HG02943 (cell line): ENCODE data around the gene MUTYH.
"Not testable (repeated sequence)": the region's sequence is repeated elsewhere in the genome, so short reads cannot be mapped to it uniquely, and the experiment has no call there.

Source experiments
- ATAC-seq: cut with Tn5 transposase; IDR thresholded peaks from one replicate; pipeline ENCODE4 v1.9.1; 2021; ENCODE audit warnings: mild to moderate bottlenecking, low read depth, moderate library complexity; ENCODE audit not compliant: unreplicated experiment

MUTYH gene

GRCh38 chr1:45325851-45326506, 14.3 kb downstream of the MUTYH start:
- ATAC-seq = no peak

GRCh38 chr1:45322486-45323040, 17.7 kb downstream of the MUTYH start:
- no peak for ATAC-seq

- no peak for ATAC-seq
Measured at GRCh38 chr1:45321444-45321843, 18.8 kb downstream of the MUTYH start.

- no peak for ATAC-seq
Measured at GRCh38 chr1:45319761-45320160, 20.5 kb downstream of the MUTYH start.

GRCh38 chr1:45317166-45317565, 23.1 kb downstream of the MUTYH start:
- ATAC-seq = no peak

DNA sequence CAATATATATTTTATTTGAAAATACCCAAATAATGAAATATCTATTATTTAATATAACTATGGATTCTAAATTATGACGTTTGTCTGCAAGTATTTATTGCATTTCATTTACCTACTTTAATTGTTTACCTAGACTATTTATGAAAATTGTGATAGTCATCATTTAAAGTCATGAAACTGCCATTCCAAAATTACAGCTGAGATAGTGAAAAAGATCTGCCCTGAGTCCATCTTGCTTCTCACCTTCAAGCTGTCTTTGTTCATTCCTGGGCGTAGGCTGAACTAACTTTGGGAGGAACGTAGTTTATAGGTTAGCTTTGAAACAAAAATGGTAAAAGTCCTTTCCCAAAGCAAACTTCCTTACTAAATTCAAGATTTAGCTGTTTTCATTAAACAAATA, 26.0 kb downstream of the MUTYH start:
- ATAC-seq = no peak

- ATAC-seq = no peak
Measured at GRCh38 chr1:45306905-45307304, 33.3 kb downstream of the MUTYH start.

- ATAC-seq = no peak
Measured at GRCh38 chr1:45306319-45306718, 33.9 kb downstream of the MUTYH start.

GRCh38 chr1:45305231-45305630, 35.0 kb downstream of the MUTYH start:
- no peak for ATAC-seq

DNA sequence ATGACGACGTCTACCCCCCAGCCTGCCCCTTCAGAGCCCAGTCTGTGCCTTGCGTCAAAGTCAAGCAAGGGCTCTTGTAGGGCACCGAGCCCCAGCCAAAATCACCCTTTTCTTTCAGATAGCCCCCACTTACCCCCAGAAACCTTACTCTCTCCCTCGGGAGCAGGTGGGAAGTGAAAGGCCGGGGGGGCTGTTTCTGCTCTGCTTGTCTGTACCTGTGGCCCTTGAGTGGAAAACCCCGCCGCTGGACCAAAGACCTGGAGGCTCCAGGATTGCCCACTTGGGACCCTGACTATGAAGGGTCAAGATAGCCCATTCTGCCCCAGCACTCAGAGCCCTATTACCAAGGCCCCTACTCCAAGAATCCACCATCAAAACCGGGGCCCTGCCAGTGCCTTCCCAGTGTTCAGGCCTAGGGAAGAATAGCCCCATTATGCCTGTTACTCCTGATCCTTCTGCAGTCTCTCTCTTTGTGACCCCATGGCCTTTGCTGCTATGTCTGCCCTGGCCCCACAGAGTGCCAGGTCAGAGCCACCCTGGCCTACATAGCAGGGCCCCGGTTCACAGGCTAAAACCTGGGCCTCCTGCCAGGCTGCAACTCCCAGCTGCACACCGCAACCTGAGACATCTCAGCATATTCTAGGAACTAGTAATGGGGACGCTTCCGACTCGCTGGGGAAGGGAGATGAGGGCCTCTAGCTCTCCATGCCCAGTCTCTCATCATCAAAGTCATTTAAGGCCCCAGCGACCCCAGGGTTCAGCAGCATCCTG, 35.7 kb downstream of the MUTYH start:
- ATAC-seq = no peak

GRCh38 chr1:45303520-45304310, 36.5 kb downstream of the MUTYH start:
- peak; percentile 66 for ATAC-seq

- no peak for ATAC-seq
Measured at GRCh38 chr1:45302505-45303150, 37.6 kb downstream of the MUTYH start.

DNA sequence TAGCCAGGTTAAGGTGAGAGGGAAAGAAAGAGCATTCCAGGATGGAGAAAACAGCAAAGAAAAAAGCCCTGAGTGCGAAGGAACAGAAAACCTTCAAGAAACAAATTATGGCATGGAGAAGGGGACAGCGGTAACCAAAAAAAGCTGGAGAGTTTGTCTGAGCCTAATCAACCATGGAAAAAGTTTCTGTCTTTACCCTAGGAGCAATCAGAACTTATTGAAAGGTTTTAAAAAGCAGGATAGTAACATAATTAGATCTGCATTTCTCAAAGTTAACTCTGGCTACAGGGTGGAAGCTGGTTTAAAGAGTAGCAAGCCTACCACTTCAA, 39.6 kb downstream of the MUTYH start:
- no peak for ATAC-seq

- no peak for ATAC-seq
Measured at GRCh38 chr1:45299981-45300668, 40.1 kb downstream of the MUTYH start.

GRCh38 chr1:45299296-45299695, 40.9 kb downstream of the MUTYH start:
- no peak for ATAC-seq

- no peak for ATAC-seq
Measured at GRCh38 chr1:45297666-45298356, 42.4 kb downstream of the MUTYH start.

DNA sequence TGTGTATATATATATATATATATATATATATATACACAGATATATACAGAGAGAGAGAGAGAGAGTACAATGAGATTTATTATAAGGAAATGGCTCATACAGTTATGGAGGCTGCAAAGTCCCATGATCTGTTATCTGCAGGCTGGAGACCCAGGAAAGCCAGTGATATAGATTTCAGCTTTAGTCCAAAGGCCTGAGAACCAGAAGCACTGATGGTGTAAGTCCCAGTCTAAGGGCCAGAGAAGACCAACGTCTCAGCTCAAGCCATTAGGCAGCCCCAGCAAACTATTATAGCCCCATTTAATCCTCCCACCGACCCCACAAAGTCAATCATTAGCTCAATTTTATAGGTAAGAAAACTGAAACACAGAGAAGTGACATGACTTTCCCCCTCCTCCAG, 48.5 kb downstream of the MUTYH start:
- no peak for ATAC-seq

DNA sequence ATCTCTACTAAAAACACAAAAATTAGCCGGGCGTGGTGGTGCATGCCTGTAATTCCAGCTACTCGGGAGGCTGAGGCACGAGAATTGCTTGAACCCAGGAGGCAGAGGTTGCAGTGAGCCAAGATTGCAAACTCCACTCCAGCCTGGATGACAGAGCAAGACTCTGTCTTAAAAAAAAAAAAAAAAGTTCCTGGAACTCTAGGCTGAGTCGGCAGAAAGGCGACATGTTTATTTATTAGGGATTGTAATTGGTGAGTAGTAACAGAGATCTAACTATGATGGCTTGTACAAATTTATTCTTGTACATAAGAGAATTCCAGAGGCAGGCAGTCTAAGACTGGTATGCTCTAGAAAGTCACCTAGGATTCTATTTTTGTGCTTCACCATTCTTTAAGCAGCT, 49.2 kb downstream of the MUTYH start:
- not testable (repeated sequence) for ATAC-seq

DNA sequence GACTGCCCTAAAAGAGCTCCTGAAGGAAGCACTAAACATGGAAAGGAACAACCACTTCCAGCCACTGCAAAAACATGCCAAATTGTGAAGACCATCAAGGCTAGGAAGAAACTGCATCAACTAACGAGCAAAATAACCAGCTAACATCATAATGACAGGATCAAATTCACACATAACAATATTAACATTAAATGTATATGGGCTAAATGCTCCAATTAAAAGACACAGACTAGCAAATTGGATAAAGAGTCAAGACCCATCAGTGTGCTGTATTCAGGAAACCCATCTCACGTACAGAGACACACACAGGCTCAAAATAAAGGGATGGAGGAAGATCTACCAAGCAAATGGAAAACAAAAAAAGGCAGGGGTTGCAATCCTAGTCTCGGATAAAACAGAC, 53.7 kb downstream of the MUTYH start:
- not testable (repeated sequence) for ATAC-seq

GRCh38 chr1:45284858-45285257, 55.4 kb downstream of the MUTYH start:
- ATAC-seq = not testable (repeated sequence)
